Hepatocyte (in vitro differentiated cells): ENCODE data around the gene C12orf56.

Experiments used
- EZH2phosphoT487 ChIP-seq: fragments of 200-600 bp; sonication (generic); IDR thresholded peaks from one replicate; pipeline ENCODE4 v1.6.1; 2018; ENCODE audit warnings: antibody characterized with exemption, mild to moderate bottlenecking, low read depth, moderate library complexity; ENCODE audit not compliant: unreplicated experiment, severe bottlenecking
- TF ChIP-seq, protein P1 (sequence below): fragments of 200-600 bp; sonication (generic); IDR thresholded peaks from 2 replicates; pipeline ENCODE4 v1.5.1; 2016; ENCODE audit warnings: antibody characterized with exemption, mild to moderate bottlenecking; ENCODE audit not compliant: poor library complexity

- no peak for TF ChIP-seq EZH2phosphoT487
- TF ChIP-seq, protein P1, sequence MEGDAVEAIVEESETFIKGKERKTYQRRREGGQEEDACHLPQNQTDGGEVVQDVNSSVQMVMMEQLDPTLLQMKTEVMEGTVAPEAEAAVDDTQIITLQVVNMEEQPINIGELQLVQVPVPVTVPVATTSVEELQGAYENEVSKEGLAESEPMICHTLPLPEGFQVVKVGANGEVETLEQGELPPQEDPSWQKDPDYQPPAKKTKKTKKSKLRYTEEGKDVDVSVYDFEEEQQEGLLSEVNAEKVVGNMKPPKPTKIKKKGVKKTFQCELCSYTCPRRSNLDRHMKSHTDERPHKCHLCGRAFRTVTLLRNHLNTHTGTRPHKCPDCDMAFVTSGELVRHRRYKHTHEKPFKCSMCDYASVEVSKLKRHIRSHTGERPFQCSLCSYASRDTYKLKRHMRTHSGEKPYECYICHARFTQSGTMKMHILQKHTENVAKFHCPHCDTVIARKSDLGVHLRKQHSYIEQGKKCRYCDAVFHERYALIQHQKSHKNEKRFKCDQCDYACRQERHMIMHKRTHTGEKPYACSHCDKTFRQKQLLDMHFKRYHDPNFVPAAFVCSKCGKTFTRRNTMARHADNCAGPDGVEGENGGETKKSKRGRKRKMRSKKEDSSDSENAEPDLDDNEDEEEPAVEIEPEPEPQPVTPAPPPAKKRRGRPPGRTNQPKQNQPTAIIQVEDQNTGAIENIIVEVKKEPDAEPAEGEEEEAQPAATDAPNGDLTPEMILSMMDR, result no peak
Observed at GRCh38 chr12:64440100-64440499, 49.5 kb upstream of the C12orf56 start.
